Testis (tissue), 2 donors: ENCODE results near the gene VWA1.

Experiments
- CTCF ChIP-seq, 3 experiments: fragments of 450-650 bp in 2 of 3; fragments of 200-600 bp in 1 of 3; sonication (generic) in 1 of 3; IDR thresholded peaks; one replicate each; pipeline ENCODE4 v1.5.1; 2016 to 2019; ENCODE audit warnings: antibody characterized with exemption in 3 of 3, mild to moderate bottlenecking in 2 of 3, moderate library complexity in 1 of 3
- POLR2A ChIP-seq: fragments of 450-650 bp; IDR thresholded peaks from one replicate; pipeline ENCODE4 v1.6.1; 2017; ENCODE audit warnings: antibody characterized with exemption, mild to moderate bottlenecking, moderate library complexity

GRCh38 chr1:1438531-1439381 is 3.3 kb downstream of the VWA1 start:
- TF ChIP-seq CTCF (IDR thresholded peaks at IDR 0.05) = no peak
- no peak for TF ChIP-seq POLR2A
